ENCODE measurements around the gene CYFIP2.

CYFIP2 gene

GRCh38 chr5:157362982-157363381 is 97.1 kb downstream of the CYFIP2 start:
- no peak for FAIRE-seq

- no peak for FAIRE-seq
These were observed 99.8 kb downstream of the CYFIP2 start for GRCh38 chr5:157365732-157366131.

GRCh38 chr5:157366741-157367674 is 101.1 kb downstream of the CYFIP2 start:
- FAIRE-seq, result no peak

- no peak for FAIRE-seq
These were observed 103.6 kb downstream of the CYFIP2 start for GRCh38 chr5:157369507-157369906.

- FAIRE-seq, result no peak
These were observed 105.0 kb downstream of the CYFIP2 start for GRCh38 chr5:157370967-157371366.

GRCh38 chr5:157371655-157372471 is 105.9 kb downstream of the CYFIP2 start:
- FAIRE-seq, result peak; percentile 53

GRCh38 chr5:157372472-157372822 is 106.5 kb downstream of the CYFIP2 start:
- no peak for FAIRE-seq

GRCh38 chr5:157378509-157378908 is 112.6 kb downstream of the CYFIP2 start:
- no peak for FAIRE-seq

GRCh38 chr5:157379983-157380382 is 114.1 kb downstream of the CYFIP2 start:
- no peak for FAIRE-seq

- FAIRE-seq, result no peak
These were observed 115.8 kb downstream of the CYFIP2 start for GRCh38 chr5:157381746-157382145.

GRCh38 chr5:157382996-157383800 is 117.3 kb downstream of the CYFIP2 start:
- FAIRE-seq, result no peak

GRCh38 chr5:157384971-157385709 is 119.2 kb downstream of the CYFIP2 start:
- no peak for FAIRE-seq

GRCh38 chr5:157387041-157387563 is 121.2 kb downstream of the CYFIP2 start:
- FAIRE-seq, result no peak

GRCh38 chr5:157387683-157388093 is 121.8 kb downstream of the CYFIP2 start:
- peak; percentile 92 for FAIRE-seq

GRCh38 chr5:157388111-157388710 is 122.3 kb downstream of the CYFIP2 start:
- FAIRE-seq, result no peak

- no peak for FAIRE-seq
These were observed 123.2 kb downstream of the CYFIP2 start for GRCh38 chr5:157389103-157389502.

GRCh38 chr5:157390133-157390532 is 124.2 kb downstream of the CYFIP2 start:
- no peak for FAIRE-seq

GRCh38 chr5:157390551-157391297 is 124.8 kb downstream of the CYFIP2 start:
- no peak for FAIRE-seq

- no peak for FAIRE-seq
These were observed 132.4 kb downstream of the CYFIP2 start for GRCh38 chr5:157398305-157398704.

- no peak for FAIRE-seq
These were observed 135.0 kb downstream of the CYFIP2 start for GRCh38 chr5:157400741-157401495.

Data from islet of Langerhans (tissue), 1 donor.